ENCODE measurements around the gene RRP36.

RRP36 gene

GRCh38 chr6:43021270-43022047, at the start of gene RRP36:
Gene RRP36 (plus strand): TSS chr6:43021623. CDS start chr6:43021655, 32 bp downstream.
- Histone ChIP-seq H3K9ac (ENCODE audit: low read depth in 1 of 2, low read length in 2 of 2) (peak within 1 kb of the TSS; percentile 68 to 86), H3K9me3 (ENCODE audit: control insufficient read depth in 1 of 2, low read length in 2 of 2) (no peaks in the 10 kb centered on the region), H3K4me3 (ENCODE audit: low read depth in 1 of 2, low read length in 2 of 2) (peak within 1 kb of the TSS; percentile 96 to 98), H3K27me3 (ENCODE audit: control insufficient read depth in 1 of 2, insufficient read depth in 2 of 2, low read length in 2 of 2) (no peaks in the 10 kb centered on the region), H3K36me3 (ENCODE audit: control insufficient read depth in 1 of 2, insufficient read depth in 2 of 2, low read length in 2 of 2) (peaks cover 36 to 52% of the 10 kb centered on the region in 2 donors), H3K27ac (ENCODE audit: low read depth, low read length) (peak within 1 kb of the TSS; percentile 73), H3K4me1 (ENCODE audit: control insufficient read depth in 1 of 2, insufficient read depth in 2 of 2, low read length in 2 of 2) (peaks cover 10 to 21% of the 10 kb centered on the region in 2 donors)

- no peak overlapping the region for H3K27ac ChIP-seq (ENCODE audit: low read depth, low read length)
- no peak overlapping the region for H3K9ac ChIP-seq (ENCODE audit: low read depth in 1 of 2, low read length in 2 of 2)
- H3K4me3 ChIP-seq (ENCODE audit: low read depth in 1 of 2, low read length in 2 of 2) = no peak overlapping the region
- peaks cover 0 to 2% of the 10 kb centered on the region in 2 donors for H3K4me1 ChIP-seq (ENCODE audit: control insufficient read depth in 1 of 2, insufficient read depth in 2 of 2, low read length in 2 of 2)
- H3K9me3 ChIP-seq (ENCODE audit: control insufficient read depth in 1 of 2, low read length in 2 of 2) = no peaks in the 10 kb centered on the region
- no peaks in the 10 kb centered on the region for H3K27me3 ChIP-seq (ENCODE audit: control insufficient read depth in 1 of 2, insufficient read depth in 2 of 2, low read length in 2 of 2)
- H3K36me3 ChIP-seq (ENCODE audit: control insufficient read depth in 1 of 2, insufficient read depth in 2 of 2, low read length in 2 of 2) = peaks cover 4 to 36% of the 10 kb centered on the region in 2 donors
These were observed 49.6 kb upstream of the RRP36 start for GRCh38 chr6:42971746-42972327.

DNA sequence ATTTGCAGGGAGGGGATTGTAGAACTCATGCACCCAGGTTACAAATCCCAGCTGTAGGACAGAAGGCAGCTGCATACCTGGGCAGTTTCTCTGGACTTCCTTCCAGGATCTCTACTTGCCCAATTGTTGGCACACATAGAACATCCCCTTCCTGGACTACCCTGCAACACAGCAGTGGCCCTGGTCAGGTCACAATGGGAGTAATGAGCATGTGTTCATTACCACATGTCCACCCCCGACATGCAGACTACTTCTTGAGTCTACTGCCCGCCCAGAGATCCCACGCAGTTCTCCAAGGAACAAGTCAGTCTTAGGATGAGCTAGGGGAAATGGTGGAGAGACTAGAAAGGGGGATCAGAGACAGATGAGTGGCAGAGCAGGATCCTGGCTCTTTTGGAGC, 47.5 kb upstream of the RRP36 start:
- H3K9me3 ChIP-seq (ENCODE audit: control insufficient read depth in 1 of 2, low read length in 2 of 2) = no peaks in the 10 kb centered on the region
- H3K4me3 ChIP-seq (ENCODE audit: low read depth in 1 of 2, low read length in 2 of 2) = no peak overlapping the region
- H3K9ac ChIP-seq (ENCODE audit: low read depth in 1 of 2, low read length in 2 of 2) = no peak overlapping the region
- H3K4me1 ChIP-seq (ENCODE audit: control insufficient read depth in 1 of 2, insufficient read depth in 2 of 2, low read length in 2 of 2) = peaks cover 10 to 11% of the 10 kb centered on the region in 2 donors
- peaks cover 0 to 20% of the 10 kb centered on the region in 2 donors for H3K36me3 ChIP-seq (ENCODE audit: control insufficient read depth in 1 of 2, insufficient read depth in 2 of 2, low read length in 2 of 2)
- no peaks in the 10 kb centered on the region for H3K27me3 ChIP-seq (ENCODE audit: control insufficient read depth in 1 of 2, insufficient read depth in 2 of 2, low read length in 2 of 2)
- no peak overlapping the region for H3K27ac ChIP-seq (ENCODE audit: low read depth, low read length)

GRCh38 chr6:42974919-42975505, 46.4 kb upstream of the RRP36 start:
- Histone ChIP-seq H3K9ac (ENCODE audit: low read depth in 1 of 2, low read length in 2 of 2) (no peak overlapping the region), H3K4me1 (ENCODE audit: control insufficient read depth in 1 of 2, insufficient read depth in 2 of 2, low read length in 2 of 2) (peaks cover 17 to 18% of the 10 kb centered on the region in 2 donors), H3K4me3 (ENCODE audit: low read depth in 1 of 2, low read length in 2 of 2) (no peak overlapping the region), H3K36me3 (ENCODE audit: control insufficient read depth in 1 of 2, insufficient read depth in 2 of 2, low read length in 2 of 2) (peaks cover 0 to 9% of the 10 kb centered on the region in 2 donors), H3K9me3 (ENCODE audit: control insufficient read depth in 1 of 2, low read length in 2 of 2) (no peaks in the 10 kb centered on the region), H3K27ac (ENCODE audit: low read depth, low read length) (no peak overlapping the region), H3K27me3 (ENCODE audit: control insufficient read depth in 1 of 2, insufficient read depth in 2 of 2, low read length in 2 of 2) (no peaks in the 10 kb centered on the region)

- H3K9me3 ChIP-seq (ENCODE audit: control insufficient read depth in 1 of 2, low read length in 2 of 2) = no peaks in the 10 kb centered on the region
- peaks cover 18 to 19% of the 10 kb centered on the region in 2 donors for H3K4me1 ChIP-seq (ENCODE audit: control insufficient read depth in 1 of 2, insufficient read depth in 2 of 2, low read length in 2 of 2)
- H3K27me3 ChIP-seq (ENCODE audit: control insufficient read depth in 1 of 2, insufficient read depth in 2 of 2, low read length in 2 of 2) = no peaks in the 10 kb centered on the region
- H3K4me3 ChIP-seq (ENCODE audit: low read depth in 1 of 2, low read length in 2 of 2) = peak overlapping the region; percentile 68 to 72
- H3K27ac ChIP-seq (ENCODE audit: low read depth, low read length) = peak overlapping the region; percentile 74
- H3K9ac ChIP-seq (ENCODE audit: low read depth in 1 of 2, low read length in 2 of 2) = peak overlapping the region; percentile 45 to 70
- H3K36me3 ChIP-seq (ENCODE audit: control insufficient read depth in 1 of 2, insufficient read depth in 2 of 2, low read length in 2 of 2) = peaks cover 0 to 7% of the 10 kb centered on the region in 2 donors
These were observed 43.0 kb upstream of the RRP36 start for GRCh38 chr6:42978487-42978838.

DNA sequence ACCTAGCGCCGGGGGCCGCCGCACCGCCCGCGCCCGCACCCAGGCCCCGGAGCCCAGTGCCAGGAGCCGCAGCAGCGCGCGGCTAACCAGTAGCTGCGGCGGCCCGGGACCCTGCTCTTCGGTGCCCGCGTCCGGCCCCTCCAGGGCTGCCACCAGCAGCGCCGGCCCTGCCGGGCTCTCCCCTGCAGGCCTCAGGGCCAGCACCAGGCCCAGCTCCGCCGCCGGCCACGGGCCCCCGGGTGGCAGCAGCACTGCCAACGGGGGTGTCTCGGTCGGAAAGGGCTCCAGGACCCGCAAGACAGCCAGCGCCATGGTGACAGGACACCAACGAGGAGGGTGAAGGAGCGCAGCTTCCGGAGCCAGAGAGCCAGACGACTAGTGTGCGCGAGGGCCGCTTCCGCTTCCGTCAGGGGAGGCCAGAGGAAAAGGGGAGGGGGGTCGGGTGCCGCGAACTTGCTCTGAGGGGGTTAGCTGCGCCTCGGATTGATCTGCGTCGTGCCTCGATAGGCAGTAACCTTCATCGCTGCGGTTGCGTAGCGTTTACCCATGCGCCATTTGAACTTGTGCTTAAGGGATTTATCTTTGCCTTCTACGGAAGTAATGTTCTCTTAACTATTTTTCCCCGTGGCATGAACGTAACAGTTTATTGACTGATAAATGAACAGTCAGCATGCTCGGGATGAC, 42.4 kb upstream of the RRP36 start, which contains the start of gene PEX6:
Gene PEX6 (minus strand): TSS at position 343 of the 684 bp plus-strand sequence. CDS start 31 bp downstream, at position 312.
- Histone ChIP-seq H3K9ac (ENCODE audit: low read depth in 1 of 2, low read length in 2 of 2) (peak within 1 kb of the TSS; percentile 45 to 70), H3K4me1 (ENCODE audit: control insufficient read depth in 1 of 2, insufficient read depth in 2 of 2, low read length in 2 of 2) (peaks cover 19 to 23% of the 10 kb centered on the region in 2 donors), H3K36me3 (ENCODE audit: control insufficient read depth in 1 of 2, insufficient read depth in 2 of 2, low read length in 2 of 2) (peaks cover 0 to 2% of the 10 kb centered on the region in 2 donors), H3K27me3 (ENCODE audit: control insufficient read depth in 1 of 2, insufficient read depth in 2 of 2, low read length in 2 of 2) (no peaks in the 10 kb centered on the region), H3K4me3 (ENCODE audit: low read depth in 1 of 2, low read length in 2 of 2) (peak within 1 kb of the TSS; percentile 68 to 72), H3K27ac (ENCODE audit: low read depth, low read length) (peak within 1 kb of the TSS; percentile 74), H3K9me3 (ENCODE audit: control insufficient read depth in 1 of 2, low read length in 2 of 2) (no peaks in the 10 kb centered on the region)

GRCh38 chr6:42979523-42980177, 41.8 kb upstream of the RRP36 start:
- H3K4me3 ChIP-seq (ENCODE audit: low read depth in 1 of 2, low read length in 2 of 2) = peak overlapping the region; percentile 68 to 72
- H3K27ac ChIP-seq (ENCODE audit: low read depth, low read length) = peak overlapping the region; percentile 74
- H3K9me3 ChIP-seq (ENCODE audit: control insufficient read depth in 1 of 2, low read length in 2 of 2) = no peaks in the 10 kb centered on the region
- no peaks in the 10 kb centered on the region for H3K27me3 ChIP-seq (ENCODE audit: control insufficient read depth in 1 of 2, insufficient read depth in 2 of 2, low read length in 2 of 2)
- H3K36me3 ChIP-seq (ENCODE audit: control insufficient read depth in 1 of 2, insufficient read depth in 2 of 2, low read length in 2 of 2) = no peaks in the 10 kb centered on the region
- peak overlapping the region; percentile 45 to 70 for H3K9ac ChIP-seq (ENCODE audit: low read depth in 1 of 2, low read length in 2 of 2)
- peaks cover 19 to 24% of the 10 kb centered on the region in 2 donors for H3K4me1 ChIP-seq (ENCODE audit: control insufficient read depth in 1 of 2, insufficient read depth in 2 of 2, low read length in 2 of 2)

GRCh38 chr6:42981836-42982235, 39.6 kb upstream of the RRP36 start:
- H3K4me3 ChIP-seq (ENCODE audit: low read depth in 1 of 2, low read length in 2 of 2) = no peak overlapping the region
- H3K27ac ChIP-seq (ENCODE audit: low read depth, low read length) = no peak overlapping the region
- H3K4me1 ChIP-seq (ENCODE audit: control insufficient read depth in 1 of 2, insufficient read depth in 2 of 2, low read length in 2 of 2) = peaks cover 35 to 41% of the 10 kb centered on the region in 2 donors
- H3K36me3 ChIP-seq (ENCODE audit: control insufficient read depth in 1 of 2, insufficient read depth in 2 of 2, low read length in 2 of 2) = no peaks in the 10 kb centered on the region
- H3K27me3 ChIP-seq (ENCODE audit: control insufficient read depth in 1 of 2, insufficient read depth in 2 of 2, low read length in 2 of 2) = no peaks in the 10 kb centered on the region
- H3K9me3 ChIP-seq (ENCODE audit: control insufficient read depth in 1 of 2, low read length in 2 of 2) = no peaks in the 10 kb centered on the region
- no peak overlapping the region for H3K9ac ChIP-seq (ENCODE audit: low read depth in 1 of 2, low read length in 2 of 2)

DNA sequence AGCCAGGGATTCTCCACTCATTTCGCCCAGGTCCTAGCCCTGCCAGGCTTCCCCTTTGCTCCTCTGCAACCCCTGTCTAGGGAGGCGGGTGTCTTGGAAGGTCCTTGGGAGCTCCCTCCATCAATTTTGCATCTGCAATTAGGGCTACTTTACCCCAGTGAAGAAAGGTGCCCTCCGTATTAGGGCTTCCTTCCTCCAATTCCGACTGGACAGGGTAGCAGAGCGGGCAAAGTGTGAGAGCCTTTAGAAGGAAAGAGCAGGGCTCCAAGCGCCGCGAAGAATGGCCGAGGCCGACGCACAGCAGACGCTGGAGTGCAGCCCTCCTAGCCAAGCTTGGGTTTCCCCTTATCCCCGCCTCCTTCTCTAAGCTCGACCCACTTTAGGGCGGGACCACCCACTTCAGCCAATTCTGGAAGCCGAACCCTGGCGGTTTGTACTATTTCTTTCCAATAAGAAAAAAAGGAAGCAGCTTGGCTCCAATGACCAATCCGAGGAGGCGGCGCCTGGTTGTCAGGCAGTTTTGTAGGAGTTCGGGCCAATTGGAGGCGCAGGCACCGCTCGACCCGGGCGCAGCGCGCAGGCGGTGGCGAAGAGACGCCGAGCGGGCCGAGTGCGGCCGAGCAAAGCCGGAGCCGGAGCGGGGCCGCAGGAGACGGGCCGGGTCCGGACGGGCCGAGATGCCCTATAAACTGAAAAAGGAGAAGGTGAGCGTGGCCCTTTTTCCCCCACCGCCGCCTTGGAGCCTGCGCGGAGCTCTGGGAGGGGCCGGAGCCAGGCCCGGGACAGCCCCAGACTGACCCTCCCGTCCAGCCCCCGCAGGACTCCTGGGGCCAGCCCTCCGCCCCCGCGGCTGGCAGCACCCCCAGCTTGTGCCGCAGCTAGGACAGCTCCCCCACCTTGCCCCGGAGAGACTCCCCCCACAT, 37.2 kb upstream of the RRP36 start, which contains the start of gene PPP2R5D:
Gene PPP2R5D (plus strand): TSS at position 570 of the 923 bp plus-strand sequence. CDS start 108 bp downstream, at position 678.
- H3K27ac ChIP-seq (ENCODE audit: low read depth, low read length) = peak within 1 kb of the TSS; percentile 28
- H3K9ac ChIP-seq (ENCODE audit: low read depth in 1 of 2, low read length in 2 of 2) = peak within 1 kb of the TSS; percentile 82 to 94
- H3K9me3 ChIP-seq (ENCODE audit: control insufficient read depth in 1 of 2, low read length in 2 of 2) = no peaks in the 10 kb centered on the region
- peaks cover 8 to 9% of the 10 kb centered on the region in 2 donors for H3K36me3 ChIP-seq (ENCODE audit: control insufficient read depth in 1 of 2, insufficient read depth in 2 of 2, low read length in 2 of 2)
- no peaks in the 10 kb centered on the region for H3K27me3 ChIP-seq (ENCODE audit: control insufficient read depth in 1 of 2, insufficient read depth in 2 of 2, low read length in 2 of 2)
- peaks cover 48 to 52% of the 10 kb centered on the region in 2 donors for H3K4me1 ChIP-seq (ENCODE audit: control insufficient read depth in 1 of 2, insufficient read depth in 2 of 2, low read length in 2 of 2)
- peak within 1 kb of the TSS; percentile 86 to 87 for H3K4me3 ChIP-seq (ENCODE audit: low read depth in 1 of 2, low read length in 2 of 2)

All from duodenal mucosa (tissue), 2 donors.